ENCODE results near the gene SKI. TPM values are rescaled to one million over a fixed set of nuclear protein-coding genes. Genes with fewer than 3 reads are reported as not detected.
A peak's percentile ranks its signal among the peaks of the same experiment; 100 is the strongest.

Gene SKI
- total and polyA plus RNA-seq, 2 donors (not counting 1 experiment from before 2014, with no cell fraction given), result 14.9 to 74.9 TPM

DNA sequence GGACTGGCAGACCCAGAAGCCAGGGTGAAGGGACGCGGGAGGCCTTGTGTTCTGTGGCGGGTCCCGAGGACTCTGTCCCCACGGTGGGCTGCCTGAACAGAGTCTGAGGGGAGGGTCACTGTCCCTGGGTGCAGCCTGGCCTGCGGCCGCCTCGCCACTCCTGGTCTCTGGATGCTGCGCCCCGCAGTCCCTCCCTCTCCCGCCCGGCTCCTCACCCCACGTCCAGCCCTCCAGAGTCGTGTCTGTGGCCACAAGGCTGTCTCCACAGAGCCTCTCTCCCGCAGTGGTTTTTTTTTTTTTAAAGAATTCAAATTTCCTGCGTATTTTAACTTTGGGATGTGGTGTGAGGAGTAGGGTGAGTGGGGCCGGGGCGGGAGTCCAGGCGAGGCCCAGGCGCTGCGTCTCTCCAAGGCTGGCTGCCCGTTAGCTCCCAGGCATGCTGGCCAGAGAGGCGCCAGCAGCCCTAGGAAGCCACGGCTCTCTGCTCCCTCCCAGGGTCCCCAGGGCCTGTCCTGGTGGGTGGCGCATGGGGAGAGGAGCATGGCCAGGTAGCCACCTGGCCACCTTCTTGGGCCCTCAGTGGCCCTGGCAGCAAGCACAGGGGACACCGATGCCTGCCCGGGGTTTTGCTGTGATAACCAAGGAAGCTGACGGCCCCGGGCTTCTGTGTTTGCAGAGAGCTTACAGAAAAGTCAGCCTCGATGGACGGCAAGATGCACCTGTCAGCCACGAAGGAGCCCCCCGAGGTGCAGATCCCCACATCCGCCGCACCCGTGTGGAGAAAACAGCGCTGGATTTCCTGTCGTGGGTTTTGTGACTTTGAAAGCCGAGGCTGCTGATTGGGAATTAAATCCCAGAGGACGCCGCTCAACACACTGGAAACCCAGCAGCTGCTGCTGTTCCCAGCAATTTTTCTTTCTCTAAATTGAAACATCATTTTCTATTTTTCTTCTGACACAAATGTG is 90.5 kb downstream of the SKI start:
- Mint-ChIP-seq H3K9me3 (ENCODE audit: insufficient read depth) (no peaks in the 10 kb centered on the region), H3K27me3 (no peaks in the 10 kb centered on the region), H3K4me1 (peaks cover 11% of the 10 kb centered on the region), H3K27ac (no peak overlapping the region), H3K4me3 (no peak overlapping the region)
- H3K9ac ChIP-seq (ENCODE audit: low read length), result no peak overlapping the region
- no peak for TF ChIP-seq EZH2 (IDR thresholded peaks at IDR 0.05; ENCODE audit: borderline replicate concordance, insufficient read depth, low read depth, low read length, poor library complexity, severe bottlenecking)
- TF ChIP-seq, protein P1, sequence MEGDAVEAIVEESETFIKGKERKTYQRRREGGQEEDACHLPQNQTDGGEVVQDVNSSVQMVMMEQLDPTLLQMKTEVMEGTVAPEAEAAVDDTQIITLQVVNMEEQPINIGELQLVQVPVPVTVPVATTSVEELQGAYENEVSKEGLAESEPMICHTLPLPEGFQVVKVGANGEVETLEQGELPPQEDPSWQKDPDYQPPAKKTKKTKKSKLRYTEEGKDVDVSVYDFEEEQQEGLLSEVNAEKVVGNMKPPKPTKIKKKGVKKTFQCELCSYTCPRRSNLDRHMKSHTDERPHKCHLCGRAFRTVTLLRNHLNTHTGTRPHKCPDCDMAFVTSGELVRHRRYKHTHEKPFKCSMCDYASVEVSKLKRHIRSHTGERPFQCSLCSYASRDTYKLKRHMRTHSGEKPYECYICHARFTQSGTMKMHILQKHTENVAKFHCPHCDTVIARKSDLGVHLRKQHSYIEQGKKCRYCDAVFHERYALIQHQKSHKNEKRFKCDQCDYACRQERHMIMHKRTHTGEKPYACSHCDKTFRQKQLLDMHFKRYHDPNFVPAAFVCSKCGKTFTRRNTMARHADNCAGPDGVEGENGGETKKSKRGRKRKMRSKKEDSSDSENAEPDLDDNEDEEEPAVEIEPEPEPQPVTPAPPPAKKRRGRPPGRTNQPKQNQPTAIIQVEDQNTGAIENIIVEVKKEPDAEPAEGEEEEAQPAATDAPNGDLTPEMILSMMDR (IDR thresholded peaks at IDR 0.05), result no peak
- H2AFZ ChIP-seq (ENCODE audit: insufficient read depth, low read depth, low read length, poor library complexity, severe bottlenecking), result no peak overlapping the region
- H3K36me3 ChIP-seq (replicated peaks in 1 of 2; ENCODE audit: control extremely low read depth in 1 of 2, control insufficient read depth in 1 of 2, extremely low read depth in 1 of 2, insufficient read depth in 2 of 2, low read length in 1 of 2), result no peaks in the 10 kb centered on the region
- peaks cover 0 to 24% (median 0%) of the 10 kb centered on the region in 4 experiments for H3K27me3 ChIP-seq (replicated peaks in 1 of 4; ENCODE audit: control extremely low read depth in 1 of 4, control insufficient read depth in 3 of 4, insufficient read depth in 4 of 4, low read length in 3 of 4)
- H3K4me1 ChIP-seq (ENCODE audit: control insufficient read depth in 2 of 2, insufficient read depth in 2 of 2, low read length in 2 of 2), result peaks cover 18 to 26% of the 10 kb centered on the region in 2 donors
- DNase-seq (peak; percentile 15), ATAC-seq (ENCODE audit: low read depth) (no peak)
- H3K27ac ChIP-seq (ENCODE audit: low read length in 2 of 2), result no peak overlapping the region
- 65% methylated on average over 37 of the region's 41 CpGs for WGBS (ENCODE audit: insufficient coverage)
- no peaks in the 10 kb centered on the region for H3K9me3 ChIP-seq (ENCODE audit: control extremely low read depth in 1 of 3, control insufficient read depth in 2 of 3, insufficient read depth in 1 of 3, low read length in 2 of 3)
- H4K20me1 ChIP-seq (ENCODE audit: control insufficient read depth, insufficient read depth, low read length, poor library complexity, severe bottlenecking), result no peaks in the 10 kb centered on the region
- H3K4me3 ChIP-seq (ENCODE audit: control extremely low read depth in 1 of 5, extremely low read depth in 1 of 5, insufficient read depth in 1 of 5, low read depth in 2 of 5, low read length in 4 of 5), result no peak overlapping the region
- no peaks in the 10 kb centered on the region for H3K79me2 ChIP-seq (ENCODE audit: control insufficient read depth, insufficient read depth, low read length)
- intact Hi-C loops (cut with micrococcal nuclease), result no loop called here
- no peak overlapping the region for H3K4me2 ChIP-seq (replicated peaks; ENCODE audit: low read depth, low read length, poor library complexity, severe bottlenecking)
- POLR2A ChIA-PET, result no interaction called here
- CTCF ChIA-PET, result interaction anchor here (0.9 kb wide), 1 partner anchor 9 kb away, joined by 3 read pairs; no protein-coding TSS in a partner anchor

DNA sequence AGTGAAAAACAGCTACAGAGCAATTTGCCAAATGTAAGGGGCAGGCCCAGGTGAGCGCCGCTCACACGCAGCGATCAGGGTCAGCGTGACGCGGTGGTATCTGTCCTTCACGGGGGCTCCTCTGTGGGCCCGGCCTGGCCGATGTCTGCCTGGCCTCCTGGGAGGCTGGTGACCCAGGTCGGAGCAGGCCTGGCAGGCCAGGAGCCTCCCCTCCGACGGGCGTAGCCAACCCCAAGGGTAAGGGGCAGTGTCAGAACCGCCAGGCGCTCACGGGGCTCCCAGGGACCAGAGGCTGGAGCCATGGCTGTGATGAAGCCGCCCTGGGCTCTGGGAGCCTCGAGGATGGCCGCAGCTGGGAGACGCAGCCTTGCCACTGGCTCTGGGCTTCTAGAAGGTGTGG is 91.2 kb downstream of the SKI start:
- H3K4me2 ChIP-seq (replicated peaks; ENCODE audit: low read depth, low read length, poor library complexity, severe bottlenecking), result no peak overlapping the region
- POLR2A ChIA-PET, result no interaction called here
- ATAC-seq (ENCODE audit: low read depth) (no peak), DNase-seq (peak; percentile 16)
- no peak overlapping the region for H3K4me3 ChIP-seq (ENCODE audit: control extremely low read depth in 1 of 5, extremely low read depth in 1 of 5, insufficient read depth in 1 of 5, low read depth in 2 of 5, low read length in 4 of 5)
- no peaks in the 10 kb centered on the region for H3K9me3 ChIP-seq (ENCODE audit: control extremely low read depth in 1 of 3, control insufficient read depth in 2 of 3, insufficient read depth in 1 of 3, low read length in 2 of 3)
- Mint-ChIP-seq H3K27ac (no peak overlapping the region), H3K4me3 (no peak overlapping the region), H3K9me3 (ENCODE audit: insufficient read depth) (no peaks in the 10 kb centered on the region), H3K27me3 (no peaks in the 10 kb centered on the region), H3K4me1 (peaks cover 8% of the 10 kb centered on the region)
- H3K9ac ChIP-seq (ENCODE audit: low read length), result no peak overlapping the region
- no peak overlapping the region for H2AFZ ChIP-seq (ENCODE audit: insufficient read depth, low read depth, low read length, poor library complexity, severe bottlenecking)
- no peaks in the 10 kb centered on the region for H4K20me1 ChIP-seq (ENCODE audit: control insufficient read depth, insufficient read depth, low read length, poor library complexity, severe bottlenecking)
- H3K4me1 ChIP-seq (ENCODE audit: control insufficient read depth in 2 of 2, insufficient read depth in 2 of 2, low read length in 2 of 2), result peaks cover 11 to 19% of the 10 kb centered on the region in 2 donors
- 93% methylated on average over 21 of the region's 21 CpGs for WGBS (ENCODE audit: insufficient coverage)
- H3K36me3 ChIP-seq (replicated peaks in 1 of 2; ENCODE audit: control extremely low read depth in 1 of 2, control insufficient read depth in 1 of 2, extremely low read depth in 1 of 2, insufficient read depth in 2 of 2, low read length in 1 of 2), result no peaks in the 10 kb centered on the region
- intact Hi-C loops (cut with micrococcal nuclease), result no loop called here
- TF ChIP-seq EZH2 (IDR thresholded peaks at IDR 0.05; ENCODE audit: borderline replicate concordance, insufficient read depth, low read depth, low read length, poor library complexity, severe bottlenecking), result no peak
- TF ChIP-seq, protein P1 (IDR thresholded peaks at IDR 0.05), result no peak
- H3K79me2 ChIP-seq (ENCODE audit: control insufficient read depth, insufficient read depth, low read length), result no peaks in the 10 kb centered on the region
- CTCF ChIA-PET, result interaction anchor here (1.5 kb wide), 1 partner anchor 124 kb away, joined by 5 read pairs; the partner anchor contains the start of gene FAAP20
- H3K27me3 ChIP-seq (replicated peaks in 1 of 4; ENCODE audit: control extremely low read depth in 1 of 4, control insufficient read depth in 3 of 4, insufficient read depth in 4 of 4, low read length in 3 of 4), result peaks cover 0 to 24% (median 0%) of the 10 kb centered on the region in 4 experiments
- H3K27ac ChIP-seq (ENCODE audit: low read length in 2 of 2), result no peak overlapping the region

Measured in B cell (primary cell).